ENCODE measurements around the gene BAIAP2L2. TPM values are rescaled to one million over a fixed set of nuclear protein-coding genes. Genes with fewer than 3 reads are reported as not detected.
A peak's percentile ranks its signal among the peaks of the same experiment; 100 is the strongest.

BAIAP2L2 gene
- total RNA-seq, 4 donors from 2014 or later = 0.50 to 1.7 (median 1.1) TPM

- Histone ChIP-seq H3K4me3 (replicated peaks in 1 of 3) (no peak overlapping the region), H3K36me3 (no peaks in the 10 kb centered on the region), H3K9me3 (no peaks in the 10 kb centered on the region), H3K27ac (peak overlapping the region in 1 of 3 donors; percentile 17), H3K27me3 (no peaks in the 10 kb centered on the region), H3K4me1 (peaks cover 24 to 37% of the 10 kb centered on the region in 2 donors)
- intact Hi-C loops (cut with DNase I) = no loop called here
- no peak for DNase-seq
- TF ChIP-seq CTCF (IDR thresholded peaks at IDR 0.05) (no peak), POLR2A (IDR thresholded peaks at IDR 0.05) (no peak)
- 80 to 81% methylated on average over 10 of the region's 10 CpGs for WGBS, 2 donors
These were observed 74.0 kb downstream of the BAIAP2L2 start for GRCh38 chr22:38036392-38037062.

- Histone ChIP-seq H3K36me3 (no peaks in the 10 kb centered on the region), H3K27ac (peak overlapping the region in 1 of 3 donors; percentile 95), H3K4me1 (peaks cover 30 to 47% of the 10 kb centered on the region in 2 donors), H3K4me3 (replicated peaks in 1 of 3) (no peak overlapping the region), H3K27me3 (no peaks in the 10 kb centered on the region), H3K9me3 (no peaks in the 10 kb centered on the region)
- intact Hi-C loops (cut with DNase I) = no loop called here
- peak in 1 of 2 donors; percentile 27 for DNase-seq
- WGBS, 2 donors = 68 to 72% methylated on average over 9 of the region's 9 CpGs
- no peak for TF ChIP-seq CTCF (IDR thresholded peaks at IDR 0.05)
These were observed 75.0 kb downstream of the BAIAP2L2 start for GRCh38 chr22:38035530-38035885.

Other genes starting within 250 kb of the BAIAP2L2 start
- 10 to 100 TPM; 22.2 to 48.3 (median 30.8) TPM for gene MICALL1, start 204.4 kb downstream of the BAIAP2L2 start, total RNA-seq
- 1 to 10 TPM in 1 of 4 donors, under 1 TPM in 3; 0.59 to 1.7 (median 0.73) TPM for gene C22orf23, start 157.1 kb downstream of the BAIAP2L2 start, total RNA-seq
- 10 to 100 TPM; 19.7 to 88.9 (median 55.2) TPM for gene POLR2F, start 157.0 kb downstream of the BAIAP2L2 start, total RNA-seq
- under 1 TPM in 1 of 4 donors, not detected in 3; 0.34 TPM for gene SOX10, start 126.1 kb downstream of the BAIAP2L2 start, total RNA-seq
- 10 to 100 TPM; 52.2 to 81.4 (median 57.5) TPM for gene PICK1, start 53.3 kb downstream of the BAIAP2L2 start, total RNA-seq
- gene SLC16A8, start 26.5 kb downstream of the BAIAP2L2 start, total RNA-seq = 1 to 10 TPM in 1 of 4 donors, under 1 TPM in 1, not detected in 2; 0.88 to 1.0 TPM
- 100 to 1,000 TPM; 106 to 122 (median 112) TPM for gene PLA2G6, start 71.1 kb upstream of the BAIAP2L2 start, total RNA-seq
- gene MAFF, start 91.3 kb upstream of the BAIAP2L2 start, total RNA-seq = 100 to 1,000 TPM in 1 of 4 donors, 10 to 100 TPM in 3; 13.1 to 111 (median 24.6) TPM
- 10 to 100 TPM; 42.9 to 92.2 (median 74.5) TPM for gene TMEM184B, start 162.3 kb upstream of the BAIAP2L2 start, total RNA-seq
- 10 to 100 TPM; 53.2 to 98.4 (median 69.5) TPM for gene CSNK1E, start 206.7 kb upstream of the BAIAP2L2 start, total RNA-seq